Transverse colon (tissue), 4 donors: ENCODE measurements around the gene RPTOR. TPM values are rescaled to one million over a fixed set of nuclear protein-coding genes. Genes with fewer than 3 reads are reported as not detected.

ENCODE experiments used
- DNase-seq: peaks from one replicate; pipeline ENCODE4 v3.0.0-alpha.2; 2019
- H3K27ac ChIP-seq, 4 donors: fragments of 200-600 bp; sonication (generic); 2 replicates each; pipeline ENCODE4 v1.5.1; 2016 to 2018; ENCODE audit warnings: inconsistent platforms in 4 of 4
- H3K27me3 ChIP-seq: fragments of 200-600 bp; sonication (generic); 2 replicates; pipeline ENCODE4 v1.5.1; 2017; ENCODE audit warnings: inconsistent platforms
- H3K36me3 ChIP-seq, 4 donors: fragments of 200-600 bp; sonication (generic); 2 replicates each; pipeline ENCODE4 v1.5.1; 2017 to 2019; ENCODE audit warnings: inconsistent platforms in 4 of 4
- H3K4me1 ChIP-seq, 4 donors: fragments of 200-600 bp; sonication (generic); 2 replicates each; pipeline ENCODE4 v1.5.1; 2017 to 2020; ENCODE audit warnings: inconsistent platforms in 4 of 4
- H3K4me3 ChIP-seq, 4 donors: fragments of 200-600 bp; sonication (generic); 1 replicate in 1 of 4; 2 replicates in 3 of 4; pipeline versions ENCODE4 v1.5.1 to v1.6.1; 2017 to 2019; ENCODE audit warnings: inconsistent platforms in 4 of 4
- H3K9me3 ChIP-seq, 2 donors: fragments of 200-600 bp; sonication (generic); 2 replicates each; pipeline ENCODE4 v1.5.1; 2017 to 2019; ENCODE audit warnings: inconsistent platforms in 2 of 2
- CTCF ChIP-seq, 5 experiments: fragments of 200-600 bp in 3 of 5; fragments of 450-650 bp in 2 of 5; sonication (generic) in 3 of 5; IDR thresholded peaks; 1 replicate in 2 of 5; 2 replicates in 3 of 5; pipeline ENCODE4 v1.5.1; 2016 to 2017; ENCODE audit warnings: antibody characterized with exemption in 5 of 5, inconsistent platforms in 3 of 5, mild to moderate bottlenecking in 2 of 5, moderate library complexity in 1 of 5
- EP300 ChIP-seq: sonication (generic); formaldehyde crosslinking; IDR thresholded peaks from one replicate; pipeline ENCODE4 v1.6.1; 2017; ENCODE audit warnings: antibody characterized with exemption, low read depth
- POLR2A ChIP-seq: fragments of 450-650 bp; IDR thresholded peaks from one replicate; pipeline ENCODE4 v1.6.1; 2016; ENCODE audit warnings: antibody characterized with exemption, mild to moderate bottlenecking, moderate library complexity
- POLR2AphosphoS5 ChIP-seq, 3 donors: sonication (generic); formaldehyde crosslinking; IDR thresholded peaks; one replicate each; pipeline ENCODE4 v1.6.1; 2016; ENCODE audit warnings: antibody characterized with exemption in 3 of 3
- WGBS, 2 donors: methylation state at CpG; one replicate each; pipeline ENCODE4 v1.1.5; 2018; ENCODE audit warnings: low coverage in 1 of 2; 5-methylcytosine and 5-hydroxymethylcytosine counted together
- in situ Hi-C, 4 donors: fragments of 200-750 bp; cut with MboI; loops; one replicate each; pipeline versions ENCODE4 v1.15.0 to v1.15.1; 2017; ENCODE audit warnings: low sequenced_read_pairs in 3 of 4, low pct_ligation_motif_present in 1 of 4, low pct_unique_long_range_greater_than_20kb in 1 of 4
- intact Hi-C: fragments of 100-400 bp; cut with DNase I; formaldehyde crosslinking; loops from one replicate; pipeline ENCODE4 v1.15.1; 2023; ENCODE audit warnings: low total_unique reads
- total RNA-seq, 4 donors: library from RNA; depleted of rRNA; stranded (reverse); fragments of >200 nt; gene quantifications; one replicate each; pipeline ENCODE4 v1.1.0, GENCODE V29; 2016

RPTOR gene
- total RNA-seq, 4 donors from 2014 or later, result 28.9 to 79.3 (median 48.0) TPM

- H3K4me1 ChIP-seq, result peaks cover 0 to 31% (median 15%) of the 10 kb centered on the region in 4 donors
- no peak for DNase-seq
- TF ChIP-seq EP300 (no peak), POLR2AphosphoS5 (IDR thresholded peaks at IDR 0.05) (no peak), CTCF (IDR thresholded peaks at IDR 0.05) (no peak), POLR2A (no peak)
- no peaks in the 10 kb centered on the region for H3K9me3 ChIP-seq
- no peak overlapping the region for H3K27ac ChIP-seq
- WGBS, 2 donors, result 93 to 95% methylated on average over 5 to 19 of the region's 19 CpGs
- no peaks in the 10 kb centered on the region for H3K36me3 ChIP-seq
- in situ Hi-C loops (no loop called here), intact Hi-C loops (no loop called here)
- H3K27me3 ChIP-seq, result no peaks in the 10 kb centered on the region
- no peak overlapping the region for H3K4me3 ChIP-seq
Observed at GRCh38 chr17:80675438-80676095, 130.9 kb downstream of the RPTOR start.

DNA sequence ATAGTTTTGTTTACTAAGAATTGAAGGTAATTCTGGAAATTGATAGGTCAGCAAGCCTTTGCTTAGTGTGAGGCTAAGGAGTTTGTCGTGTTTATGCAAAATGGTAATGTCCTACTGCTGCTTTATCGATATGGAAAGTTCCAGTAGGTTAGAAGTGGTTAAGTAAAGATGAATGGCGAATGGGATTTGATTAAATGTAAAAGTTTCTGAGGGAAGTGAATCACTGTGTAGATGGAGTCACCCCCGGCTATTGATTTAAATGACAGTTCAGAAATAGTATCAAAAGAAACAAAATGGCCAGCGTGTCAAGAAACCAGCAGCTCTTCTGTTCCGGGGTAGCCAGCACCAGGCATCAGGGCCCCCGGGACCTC lies 131.4 kb downstream of the RPTOR start:
- Histone ChIP-seq H3K27ac (no peak overlapping the region), H3K4me1 (peaks cover 0 to 26% (median 10%) of the 10 kb centered on the region in 4 donors), H3K9me3 (no peaks in the 10 kb centered on the region), H3K27me3 (no peaks in the 10 kb centered on the region), H3K4me3 (no peak overlapping the region), H3K36me3 (no peaks in the 10 kb centered on the region)
- in situ Hi-C loops (no loop called here), intact Hi-C loops (no loop called here)
- no peak for DNase-seq
- no peak for TF ChIP-seq POLR2A
- no peak for TF ChIP-seq POLR2AphosphoS5 (IDR thresholded peaks at IDR 0.05)
- no peak for TF ChIP-seq EP300
- TF ChIP-seq CTCF (IDR thresholded peaks at IDR 0.05), result no peak
- 87 to 95% methylated on average over 4 to 7 of the region's 7 CpGs for WGBS, 2 donors

GRCh38 chr17:80676564-80676963 lies 131.9 kb downstream of the RPTOR start:
- intact Hi-C loops, result no loop called here
- TF ChIP-seq EP300 (no peak), POLR2A (no peak), CTCF (IDR thresholded peaks at IDR 0.05) (no peak), POLR2AphosphoS5 (IDR thresholded peaks at IDR 0.05) (no peak)
- in situ Hi-C loops, result no loop called here

DNA sequence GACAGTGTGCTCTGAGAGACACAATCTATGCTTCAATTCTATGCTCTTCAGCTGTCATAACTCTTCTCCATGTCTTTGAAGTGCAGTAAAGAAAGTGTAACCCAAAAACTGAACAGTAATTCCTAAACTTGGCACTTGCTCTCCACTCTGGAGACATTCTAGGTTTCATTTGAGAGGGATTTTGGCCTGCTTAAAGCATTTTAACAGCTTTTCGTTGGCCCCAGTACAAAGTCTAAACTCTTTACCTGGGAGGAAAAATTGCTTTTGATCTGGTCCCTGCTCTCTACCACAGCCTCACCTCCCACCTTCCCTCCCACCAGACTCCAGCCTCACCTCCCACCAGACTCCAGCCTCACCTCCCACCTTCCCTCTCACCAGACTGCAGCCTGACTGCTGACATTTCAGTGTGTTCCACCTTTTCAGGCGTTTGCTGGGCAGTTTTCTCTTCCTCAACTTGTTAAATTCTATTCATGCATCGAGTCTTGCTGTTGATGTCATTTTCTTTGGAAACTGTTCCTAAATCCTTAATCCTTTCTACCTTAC lies 132.6 kb downstream of the RPTOR start:
- Histone ChIP-seq H3K36me3 (no peaks in the 10 kb centered on the region), H3K4me1 (peaks cover 0 to 19% (median 3%) of the 10 kb centered on the region in 4 donors), H3K4me3 (no peak overlapping the region), H3K9me3 (no peaks in the 10 kb centered on the region), H3K27ac (no peak overlapping the region), H3K27me3 (no peaks in the 10 kb centered on the region)
- in situ Hi-C loops, result no loop called here
- DNase-seq, result no peak
- 75 to 83% methylated on average over 1 to 3 of the region's 3 CpGs for WGBS, 2 donors
- TF ChIP-seq EP300 (no peak), POLR2AphosphoS5 (IDR thresholded peaks at IDR 0.05) (no peak), POLR2A (no peak), CTCF (IDR thresholded peaks at IDR 0.05) (no peak)
- intact Hi-C loops, result no loop called here

More at GRCh38 chr17:80676564-80676963, 131.9 kb downstream of the RPTOR start:
- Histone ChIP-seq H3K27me3 (no peaks in the 10 kb centered on the region), H3K27ac (no peak overlapping the region), H3K4me1 (peaks cover 0 to 21% (median 6%) of the 10 kb centered on the region in 4 donors), H3K9me3 (no peaks in the 10 kb centered on the region), H3K4me3 (no peak overlapping the region), H3K36me3 (no peaks in the 10 kb centered on the region)
- WGBS, 2 donors, result 89% methylated on average over 6 of the region's 9 CpGs; no CpG with 5 or more reads in 1 of the 2 donors
- no peak for DNase-seq
